ENCODE data around the gene ANKRD30B. TPM values are rescaled to one million over a fixed set of nuclear protein-coding genes. Genes with fewer than 3 reads are reported as not detected.

Gene ANKRD30B
- total RNA-seq: under 0.01 TPM in 1 of 2 replicates, not detected in the other

GRCh38 chr18:14747513-14748474 is at the start of gene ANKRD30B:
Gene ANKRD30B (plus strand): TSS chr18:14748172. CDS start chr18:14748420, 248 bp downstream.

Other genes with a start within 250 kb of the ANKRD30B start
- gene POTEC, start 204.6 kb upstream of the ANKRD30B start, total RNA-seq: not detected in 2 replicates